Stimulated activated CD4-positive, alpha-beta T cell treated with anti-CD3 and anti-CD28 coated beads, Interleukin-15, amount 100 ng/mL, for 48 hours (primary cell): ENCODE results near the gene MITF.

Experiments used
- DNase-seq, 2 donors: peaks; one replicate each; pipeline ENCODE4 v3.0.0-alpha.2; 2020; ENCODE audit warnings: low read depth in 2 of 2

MITF gene

DNA sequence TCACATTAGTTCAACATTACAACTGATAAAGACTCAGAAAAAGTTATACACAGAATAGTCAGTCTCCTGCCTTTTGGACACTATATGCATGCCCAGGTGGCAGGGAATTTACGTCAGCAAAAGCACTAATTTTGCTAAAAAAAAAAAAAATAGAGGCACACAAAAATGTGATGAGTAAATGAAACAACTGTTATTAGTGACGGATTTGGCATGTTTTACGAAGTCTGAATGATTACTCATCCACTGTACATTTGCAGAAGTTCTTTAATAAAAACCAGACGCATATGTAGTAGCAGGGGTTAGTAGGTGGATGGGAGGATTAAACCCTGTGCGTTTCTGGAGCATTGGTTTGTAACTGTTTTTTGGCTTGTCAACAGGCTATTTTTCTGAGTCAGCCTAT, 99.0 kb downstream of the MITF start:
- no peak for DNase-seq

DNA sequence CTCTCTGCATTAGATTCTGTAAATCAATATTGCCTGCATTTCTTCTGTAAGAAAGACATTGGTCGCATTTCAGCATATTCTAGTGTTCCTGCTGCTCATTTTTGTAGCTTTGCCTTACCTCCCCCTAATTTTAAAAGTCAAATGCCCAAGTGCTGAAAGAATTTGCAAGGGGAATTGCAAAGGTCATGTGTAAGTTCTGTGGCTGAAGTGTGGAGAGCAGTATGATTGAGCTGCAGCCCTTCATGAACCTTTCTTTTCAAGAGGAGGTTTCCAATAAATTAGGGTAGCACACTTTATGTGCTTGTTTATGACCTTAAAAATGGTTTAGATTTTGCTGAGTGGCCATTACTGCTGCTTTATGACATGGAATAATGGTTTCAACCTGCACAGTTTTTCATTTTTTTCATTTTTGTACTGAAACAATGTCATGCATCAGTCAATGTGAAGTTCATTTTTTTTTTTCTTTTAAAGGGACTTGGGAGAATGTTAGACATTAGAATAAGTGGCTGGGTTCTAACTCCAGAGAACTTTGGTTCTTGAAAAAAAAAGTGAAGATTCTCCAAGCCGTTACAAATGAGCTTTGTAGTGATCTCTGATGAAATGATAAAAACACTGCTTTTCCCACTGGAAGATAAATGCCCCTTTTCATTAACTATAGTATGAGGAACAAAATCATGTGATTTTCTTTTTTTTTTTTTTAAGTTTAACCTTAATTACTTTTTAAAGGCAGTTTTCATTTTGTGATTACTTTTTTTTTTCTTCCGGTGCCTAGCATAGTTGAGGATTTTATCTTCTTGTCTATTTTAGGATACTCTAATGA, 99.6 kb downstream of the MITF start:
- DNase-seq: no peak

DNA sequence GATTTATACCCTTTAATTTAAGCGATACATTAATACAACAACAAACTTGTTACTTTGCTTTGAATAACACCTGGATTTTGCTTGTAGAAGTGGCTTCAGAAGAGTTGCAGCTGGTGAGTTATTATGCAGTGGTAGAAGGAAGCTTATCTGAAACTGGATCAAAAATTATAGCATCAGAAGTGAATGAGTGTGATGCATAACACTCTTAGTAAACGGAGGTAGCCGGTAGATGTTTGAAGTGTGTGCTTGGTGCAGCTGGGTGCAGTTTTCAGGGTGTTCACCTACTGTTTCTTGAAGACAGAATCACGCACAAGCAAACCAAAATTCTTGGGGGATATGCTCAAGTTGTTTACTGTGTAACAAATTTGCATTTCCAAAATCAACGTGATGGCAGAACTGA, 103.1 kb downstream of the MITF start:
- no peak for DNase-seq

DNA sequence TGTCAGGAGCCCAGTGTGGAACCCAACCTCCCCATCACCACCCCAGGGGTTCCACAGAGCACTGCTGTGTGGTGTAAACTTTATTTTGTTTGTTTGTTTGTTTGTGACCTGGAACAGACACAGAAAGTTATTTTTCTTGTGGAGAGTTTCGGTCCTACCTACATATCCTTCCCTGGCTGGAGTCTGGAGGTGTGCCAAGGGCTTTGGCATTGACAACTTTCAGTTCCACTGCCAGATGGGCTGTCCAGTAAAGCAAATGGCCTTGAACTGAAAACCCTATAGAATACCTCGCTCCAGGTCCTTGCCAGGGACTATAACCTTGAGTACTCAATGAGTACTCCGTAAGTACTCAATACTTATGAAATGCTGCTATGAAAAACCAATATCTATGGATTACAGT, 103.5 kb downstream of the MITF start:
- no peak for DNase-seq

DNA sequence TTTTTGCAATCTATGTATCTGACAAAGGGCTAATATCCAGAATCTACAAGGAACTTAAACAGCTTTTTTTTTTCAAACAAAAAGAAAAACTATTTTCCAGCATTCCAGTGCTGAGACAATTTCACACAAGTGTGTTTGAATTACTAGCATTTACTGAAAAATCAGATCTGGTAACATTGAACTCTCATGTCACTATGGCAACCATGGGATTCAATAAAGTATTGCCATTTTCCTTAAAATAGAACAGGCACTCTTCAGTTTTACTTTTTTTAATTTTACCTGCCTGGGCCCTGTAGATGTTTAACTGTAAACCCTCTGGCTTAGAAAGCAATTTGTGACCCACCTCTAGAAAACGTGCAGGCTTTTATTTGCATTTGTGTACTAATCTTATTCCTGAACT, 105.4 kb downstream of the MITF start:
- no peak for DNase-seq

DNA sequence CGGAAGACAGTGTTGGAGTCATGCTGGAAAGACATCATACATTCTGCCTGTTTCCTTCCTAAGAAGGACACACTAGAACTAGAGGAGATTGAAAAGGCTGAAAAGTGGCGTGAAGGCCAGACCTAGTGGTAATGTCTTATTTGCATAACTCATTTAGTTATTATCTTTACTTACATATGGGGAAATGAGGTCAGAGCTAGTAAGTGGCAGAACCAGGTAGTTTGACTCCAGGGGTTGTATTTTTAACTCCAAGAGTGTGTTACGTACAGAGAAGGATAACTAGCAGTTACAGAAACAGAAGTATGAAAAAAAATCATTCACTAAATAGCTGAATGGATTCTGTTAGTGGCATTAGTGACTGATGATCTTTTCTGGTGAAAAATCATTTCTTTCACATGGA, 108.0 kb downstream of the MITF start:
- no peak for DNase-seq

DNA sequence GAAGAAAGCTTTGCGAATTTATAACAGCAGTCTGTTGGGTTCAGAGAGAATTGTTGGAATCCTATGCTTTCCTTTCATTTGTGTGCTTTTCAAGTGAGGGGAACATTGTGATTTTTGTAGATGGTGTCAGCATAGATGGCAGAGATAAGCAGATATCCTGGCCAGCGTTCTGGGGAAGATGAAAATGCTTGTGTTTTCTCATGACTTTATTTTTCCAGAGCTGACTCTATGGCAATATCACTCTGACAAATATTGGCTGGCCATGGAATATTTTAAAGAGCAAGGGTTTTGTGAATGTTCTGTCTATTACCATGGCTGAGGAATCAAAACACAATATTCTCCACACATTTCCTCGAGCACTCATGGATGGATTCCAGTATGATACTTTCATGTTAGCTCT, 108.8 kb downstream of the MITF start:
- DNase-seq: no peak

DNA sequence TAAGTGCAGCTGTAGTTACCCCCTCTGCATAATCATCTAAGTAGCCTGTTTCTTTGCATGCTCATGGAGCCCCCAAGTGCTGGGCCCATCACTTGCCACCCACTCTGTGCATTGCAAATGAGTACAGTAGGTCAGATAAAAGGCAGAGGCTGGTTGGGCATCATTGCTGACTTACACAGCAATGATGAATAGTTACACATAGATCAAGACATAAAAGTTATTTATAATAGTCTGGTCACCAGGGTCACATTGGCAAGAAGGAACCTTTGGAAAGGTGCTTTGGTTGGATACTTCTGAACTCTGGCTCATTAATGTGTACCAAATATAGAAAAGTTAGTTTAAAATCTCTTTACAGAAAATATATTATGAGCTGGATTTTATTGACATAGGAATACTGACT, 111.6 kb downstream of the MITF start:
- DNase-seq: no peak

DNA sequence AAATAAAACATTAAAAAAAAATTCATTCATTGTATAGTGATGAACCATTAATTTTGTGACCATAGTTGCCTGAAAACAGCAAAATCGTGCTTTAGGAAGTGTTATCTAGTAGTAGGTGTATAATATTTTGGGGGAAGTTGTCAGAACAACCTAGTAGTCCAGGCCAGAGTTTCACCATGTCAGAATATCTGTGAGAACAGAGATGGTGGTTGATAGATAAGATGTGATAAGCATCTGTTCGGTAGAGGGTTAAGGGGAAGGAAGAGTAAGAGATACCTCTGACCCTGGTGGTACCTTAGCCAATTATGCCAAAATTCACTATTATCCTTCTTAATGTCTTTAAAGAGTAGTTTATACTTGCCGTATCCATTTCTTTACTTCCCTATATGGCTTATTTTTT, 113.8 kb downstream of the MITF start:
- DNase-seq: no peak

DNA sequence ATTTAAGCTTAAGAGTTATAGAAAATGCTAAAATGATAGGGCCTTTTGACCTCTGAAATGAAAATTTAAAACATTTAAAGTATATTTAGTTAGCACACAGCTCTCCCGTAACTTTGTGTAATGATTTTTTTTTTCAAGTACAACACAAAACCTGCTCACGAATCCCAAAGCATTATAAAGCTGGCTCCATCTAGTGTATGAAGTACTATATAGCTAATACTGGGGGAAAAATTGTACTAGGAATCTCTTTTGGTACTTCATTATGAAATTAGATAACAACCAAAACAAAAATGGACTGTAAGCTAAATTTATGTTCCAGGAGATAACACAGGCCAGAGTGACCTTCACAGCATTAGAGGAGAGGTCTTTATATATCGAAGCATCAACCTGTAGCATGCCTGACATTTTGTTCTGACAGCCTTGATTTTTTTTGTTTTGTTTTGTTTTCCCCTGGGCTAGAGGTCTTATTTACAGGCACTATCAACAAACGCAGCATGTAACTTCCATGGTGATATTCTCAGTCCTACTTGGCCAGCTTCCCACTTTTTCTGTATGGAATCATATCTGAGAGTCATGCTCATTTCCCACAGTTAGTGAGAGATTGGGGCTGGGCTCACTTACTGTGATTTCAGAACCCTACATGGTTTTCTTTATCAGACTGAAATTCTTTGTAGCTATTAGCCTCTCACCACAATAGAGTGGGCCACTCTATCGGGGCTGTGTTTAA, 116.3 kb downstream of the MITF start:
- DNase-seq: no peak

DNA sequence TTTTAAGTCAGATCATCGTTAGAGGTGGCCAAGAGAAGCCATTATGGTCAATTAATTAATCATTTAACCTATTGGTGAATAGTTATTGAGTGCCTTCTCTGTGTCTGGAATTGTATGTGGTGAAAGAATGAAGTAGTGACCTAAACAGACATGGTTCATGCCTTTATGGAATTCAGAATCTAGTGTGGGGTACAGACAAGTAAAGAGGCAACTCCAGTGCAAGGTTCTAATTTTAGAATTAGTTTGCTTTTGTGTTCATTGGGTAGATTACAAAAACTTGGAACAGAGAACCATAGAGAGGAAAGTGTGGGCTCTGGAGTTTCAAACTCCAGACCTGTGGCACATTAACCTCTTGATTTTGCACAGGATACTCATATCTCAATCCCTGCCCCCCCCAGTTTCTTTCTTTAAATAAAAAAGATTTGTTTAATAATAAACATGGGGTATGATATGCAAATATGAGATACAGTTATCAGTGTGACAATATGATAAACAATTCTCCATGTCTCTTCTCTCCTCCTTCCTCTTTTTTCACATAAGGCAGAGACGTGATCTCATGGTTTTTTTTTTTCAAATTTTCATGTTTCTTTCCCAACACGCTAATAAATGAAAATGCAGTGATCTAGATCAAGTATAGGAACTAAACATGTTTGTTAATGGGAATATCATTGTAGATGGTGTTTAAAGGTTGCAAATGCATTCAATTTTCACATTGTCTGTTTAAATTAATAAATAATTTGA, 117.9 kb downstream of the MITF start:
- no peak for DNase-seq

DNA sequence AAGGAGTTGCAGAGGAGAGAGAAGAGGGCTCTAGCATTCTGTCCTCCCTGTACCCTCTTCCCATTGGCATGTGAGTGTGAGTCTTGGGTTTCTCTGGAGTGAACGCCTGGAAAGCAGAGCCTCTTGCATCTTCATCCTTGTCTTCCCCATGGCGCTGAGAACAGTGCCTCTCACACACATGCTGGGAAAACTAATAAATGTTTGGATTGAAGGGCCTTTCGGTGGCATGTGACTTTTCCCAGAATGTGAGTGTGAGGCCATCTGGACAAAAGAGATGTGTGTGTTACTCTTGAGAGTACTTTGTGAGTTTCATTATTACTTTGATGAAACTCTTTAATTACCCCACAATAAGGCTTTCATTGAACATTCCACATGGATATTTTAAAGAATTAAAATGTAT, 122.3 kb downstream of the MITF start:
- DNase-seq: no peak

DNA sequence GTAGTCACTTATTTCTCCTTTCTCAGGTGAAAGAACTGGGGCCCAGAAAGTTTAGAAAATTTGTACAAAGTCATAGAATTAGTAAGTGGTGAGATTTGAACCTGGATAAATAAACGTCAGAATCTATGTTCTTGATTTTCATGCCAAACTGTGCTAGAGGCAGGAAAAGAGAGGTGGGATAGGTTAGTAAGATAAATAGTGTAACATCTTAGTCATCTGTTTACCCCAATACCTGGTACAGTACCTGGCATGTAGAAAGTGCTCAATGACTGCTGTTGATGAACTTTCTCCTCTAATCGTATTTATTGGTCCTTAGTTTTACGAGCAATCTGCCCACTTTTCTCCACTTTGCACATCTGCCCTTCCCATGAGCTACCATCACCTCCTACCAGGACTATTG, 124.9 kb downstream of the MITF start:
- DNase-seq: no peak

DNA sequence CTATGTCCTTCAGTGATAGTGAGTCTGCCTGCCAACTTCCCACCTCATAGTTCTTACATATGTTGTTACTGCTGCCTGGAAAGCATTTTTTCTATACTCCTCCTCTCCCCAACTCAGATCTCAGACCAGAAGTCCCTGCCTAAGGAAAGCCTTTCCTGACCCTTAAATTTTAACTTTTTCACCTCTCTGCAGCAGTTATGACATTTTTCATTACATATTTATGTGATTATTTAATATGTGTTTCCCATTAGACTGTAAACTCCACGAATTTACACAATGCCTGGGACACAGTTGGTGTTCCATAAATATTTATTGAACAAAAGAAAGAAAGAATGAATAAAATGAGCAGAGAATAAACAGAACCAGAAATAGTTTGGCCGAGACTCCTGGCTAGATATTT, 125.5 kb downstream of the MITF start:
- DNase-seq: no peak

DNA sequence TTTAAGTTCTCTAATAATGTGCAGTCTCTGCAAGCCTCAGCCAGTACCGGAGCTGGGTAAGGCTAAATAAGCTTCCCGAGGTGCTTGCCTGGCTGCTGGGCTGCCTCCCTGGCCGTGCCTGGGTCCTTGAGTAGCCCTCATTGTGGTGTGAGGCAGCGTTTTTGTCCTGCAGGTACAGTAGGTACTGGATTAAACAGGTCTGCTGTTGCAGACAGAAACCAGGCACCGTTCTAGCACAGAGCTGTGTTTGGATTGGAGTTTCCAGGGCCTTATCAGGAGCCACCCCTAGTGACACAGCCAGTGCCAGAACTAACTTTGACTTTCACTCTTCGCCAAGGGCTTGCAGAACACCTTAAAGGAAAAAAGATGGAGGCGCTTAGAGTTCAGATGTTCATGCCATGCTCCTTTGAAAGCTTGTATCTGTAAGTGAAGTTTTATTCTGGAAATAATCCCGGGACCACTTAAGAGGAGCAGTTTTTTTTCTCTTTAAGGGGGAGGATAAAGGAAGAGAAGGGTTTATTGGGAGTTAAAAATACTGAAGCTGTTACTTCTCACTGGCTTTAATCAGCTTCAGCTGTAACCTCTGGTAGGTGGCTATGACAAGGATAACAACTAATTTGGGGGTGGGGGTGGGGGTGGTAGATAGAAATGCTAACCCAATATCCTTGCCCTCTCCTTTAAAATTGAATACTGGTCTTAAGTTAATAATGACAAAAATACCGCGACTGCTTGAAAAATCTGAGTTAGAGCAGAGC, 126.8 kb downstream of the MITF start:
- no peak for DNase-seq

DNA sequence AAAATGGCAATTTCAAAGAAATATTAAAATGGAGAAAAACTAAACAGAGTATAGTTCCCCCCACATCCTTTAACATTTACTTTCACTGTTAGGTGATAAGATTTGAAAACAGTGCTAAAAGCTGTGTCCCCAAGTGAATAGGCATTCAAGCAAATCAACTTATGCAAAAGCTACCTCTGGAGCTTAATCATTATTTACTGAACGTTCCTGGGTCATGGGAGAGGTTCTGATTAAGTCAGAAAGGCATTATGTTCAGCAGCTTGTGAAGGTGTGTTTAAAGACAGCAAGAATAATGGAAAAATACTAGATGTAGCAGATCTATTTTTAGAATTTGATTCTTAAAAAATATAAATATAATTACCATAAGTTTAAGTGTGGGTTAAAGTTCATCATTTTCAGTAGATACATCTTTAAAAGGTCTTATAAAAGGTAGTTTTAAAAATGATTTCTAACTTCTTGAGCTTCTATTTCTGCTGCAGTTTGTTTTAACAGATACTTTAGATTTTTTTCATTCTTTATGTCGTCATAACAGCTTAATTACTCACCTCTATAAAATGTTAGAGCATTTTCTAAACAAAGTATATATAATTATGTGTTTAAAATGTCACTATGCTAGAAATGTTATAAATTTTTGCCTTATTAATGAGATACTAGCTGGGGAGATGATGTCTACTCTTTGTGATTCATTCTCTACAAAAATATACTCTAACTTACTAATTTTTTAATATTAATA, 127.9 kb downstream of the MITF start:
- no peak for DNase-seq

DNA sequence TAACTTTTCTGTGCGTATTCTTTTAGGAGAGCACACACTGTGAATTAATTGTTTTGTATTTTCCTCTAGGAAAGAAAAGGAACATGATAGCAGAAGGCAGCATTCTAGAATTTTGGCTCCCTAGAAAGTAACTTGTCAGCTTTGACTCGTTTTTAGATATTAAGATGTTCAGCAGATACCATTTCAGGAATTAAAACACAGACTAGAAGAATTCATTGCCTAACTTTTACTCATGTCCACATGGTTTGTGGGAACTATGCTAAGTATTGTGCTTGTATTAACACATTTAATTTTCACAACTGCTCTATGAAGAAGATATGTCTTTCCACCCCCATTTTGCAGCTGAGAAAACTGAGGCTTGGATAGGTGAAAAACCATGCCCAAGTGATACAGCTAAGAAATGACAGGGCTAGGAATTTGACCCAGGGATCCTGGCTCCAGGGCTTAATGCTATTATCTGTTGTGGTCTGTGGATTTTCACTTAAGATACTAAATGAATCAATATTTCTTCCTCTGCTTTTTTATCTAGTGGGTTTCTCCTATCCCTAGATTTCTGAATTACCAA, 128.8 kb downstream of the MITF start:
- DNase-seq: no peak

DNA sequence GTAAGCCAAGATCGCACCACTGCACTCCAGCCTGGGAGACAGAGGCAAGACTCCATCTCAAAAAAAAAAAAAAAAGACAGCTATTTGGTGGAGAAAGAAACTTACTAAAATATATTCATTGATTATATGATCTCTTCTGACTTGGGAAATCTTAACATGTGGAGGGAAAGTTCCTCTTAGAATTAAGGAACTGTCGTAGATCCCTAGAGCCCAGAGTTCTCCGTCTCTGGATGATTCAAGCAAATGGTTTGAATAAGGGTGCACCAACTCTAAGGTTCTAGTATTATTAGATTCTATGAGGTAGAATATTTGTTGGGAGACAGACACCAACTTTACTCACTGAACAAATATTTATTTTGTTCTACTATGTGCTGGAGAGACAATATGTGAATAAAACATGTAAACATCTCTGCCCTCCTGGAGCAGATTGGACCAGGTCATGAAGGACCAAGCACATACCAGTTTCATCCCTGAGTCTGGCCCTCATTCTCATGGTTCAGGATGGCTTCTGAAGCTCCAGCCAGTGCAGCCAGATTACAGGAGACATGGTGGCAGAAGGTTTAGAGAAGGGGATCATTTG, 129.7 kb downstream of the MITF start:
- DNase-seq: no peak

DNA sequence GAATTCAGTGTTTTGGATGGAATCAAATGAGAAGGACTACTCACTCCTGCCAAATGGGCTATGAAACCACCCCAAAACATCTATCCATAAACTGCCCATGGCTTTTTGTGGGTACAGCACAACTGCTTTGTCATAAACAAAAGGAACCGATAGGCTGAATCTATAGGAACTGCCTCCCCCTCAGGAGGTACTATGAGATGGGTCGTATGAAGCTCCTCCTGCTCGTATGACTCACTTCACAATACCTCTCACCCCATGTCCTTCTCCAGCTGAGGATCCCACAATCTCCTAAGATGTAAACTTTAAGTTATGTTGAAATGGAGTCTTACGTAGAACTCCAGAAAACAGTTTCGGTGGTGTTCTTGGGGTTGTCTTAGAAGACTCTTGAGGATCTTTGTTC, 130.4 kb downstream of the MITF start:
- DNase-seq: no peak

DNA sequence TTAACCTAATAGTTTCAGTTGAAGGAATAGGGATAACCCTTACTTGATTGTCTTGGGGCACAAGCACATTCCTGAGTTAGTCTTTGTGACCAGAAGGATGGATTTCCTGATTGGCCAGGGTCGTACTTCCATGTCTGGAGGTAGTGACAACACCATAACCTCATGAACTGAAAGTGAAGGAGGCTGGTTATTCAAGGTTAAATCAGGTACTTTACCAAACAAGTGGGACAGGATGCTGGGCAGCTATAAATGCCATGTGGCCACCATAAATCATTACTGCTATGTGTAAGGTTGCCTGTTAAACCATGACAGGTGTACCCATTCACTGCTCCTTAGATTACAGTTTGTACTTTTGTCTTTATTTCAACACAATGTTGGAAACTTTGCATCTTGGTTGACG, 132.0 kb downstream of the MITF start:
- DNase-seq: no peak

DNA sequence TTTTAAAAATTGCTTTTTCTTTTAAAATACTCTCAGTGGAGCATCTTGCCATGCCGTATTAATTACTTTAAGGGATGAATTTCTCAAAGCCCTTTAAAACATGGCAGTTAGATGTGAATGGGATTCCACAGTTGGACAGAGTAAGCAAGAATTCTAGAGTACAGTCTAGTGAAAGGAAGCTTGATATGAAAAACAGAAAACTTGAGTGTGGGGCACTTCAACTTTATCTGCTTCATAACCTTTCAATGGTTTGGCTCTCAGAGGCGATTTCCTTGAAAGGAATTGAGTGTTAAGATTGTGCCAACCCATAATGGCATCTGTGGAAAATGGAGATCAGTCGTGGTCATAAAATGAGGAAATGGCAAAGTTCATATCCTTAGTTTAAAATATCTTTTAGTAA, 132.6 kb downstream of the MITF start:
- no peak for DNase-seq
